Transverse colon (tissue), 4 donors: ENCODE data around the gene DENND1A.

Experiments
- EP300 ChIP-seq: sonication (generic); formaldehyde crosslinking; IDR thresholded peaks from one replicate; pipeline ENCODE4 v1.6.1; 2017; ENCODE audit warnings: antibody characterized with exemption, low read depth
- POLR2A ChIP-seq: fragments of 450-650 bp; IDR thresholded peaks from one replicate; pipeline ENCODE4 v1.6.1; 2016; ENCODE audit warnings: antibody characterized with exemption, mild to moderate bottlenecking, moderate library complexity
- POLR2AphosphoS5 ChIP-seq, 3 donors: sonication (generic); formaldehyde crosslinking; IDR thresholded peaks; one replicate each; pipeline ENCODE4 v1.6.1; 2016; ENCODE audit warnings: antibody characterized with exemption in 3 of 3
- TF ChIP-seq, protein P1 (sequence below), 5 experiments: fragments of 200-600 bp in 3 of 5; fragments of 450-650 bp in 2 of 5; sonication (generic) in 3 of 5; IDR thresholded peaks; 1 replicate in 2 of 5; 2 replicates in 3 of 5; pipeline ENCODE4 v1.5.1; 2016 to 2017; ENCODE audit warnings: antibody characterized with exemption in 5 of 5, inconsistent platforms in 3 of 5, mild to moderate bottlenecking in 2 of 5, moderate library complexity in 1 of 5

DNA sequence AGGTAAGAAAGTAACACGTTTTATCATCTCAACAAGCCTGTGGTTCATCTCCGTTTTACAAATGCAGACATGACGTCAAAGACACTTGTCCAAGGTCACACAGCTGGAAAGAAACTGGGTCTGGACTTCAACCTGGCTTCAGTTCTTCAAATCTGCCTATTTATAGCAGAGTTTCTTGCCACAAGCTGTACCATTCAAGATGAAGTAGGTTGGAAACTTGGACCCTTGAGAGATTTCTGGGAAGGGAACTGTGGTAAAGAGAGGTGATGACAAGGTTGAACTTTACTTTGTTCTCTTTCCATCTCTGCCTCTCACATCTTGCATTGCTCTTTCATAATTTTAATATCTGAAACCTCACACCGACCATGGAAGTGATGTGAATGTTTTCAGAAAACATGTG is 29.9 kb upstream of the DENND1A start:
- TF ChIP-seq, protein P1, sequence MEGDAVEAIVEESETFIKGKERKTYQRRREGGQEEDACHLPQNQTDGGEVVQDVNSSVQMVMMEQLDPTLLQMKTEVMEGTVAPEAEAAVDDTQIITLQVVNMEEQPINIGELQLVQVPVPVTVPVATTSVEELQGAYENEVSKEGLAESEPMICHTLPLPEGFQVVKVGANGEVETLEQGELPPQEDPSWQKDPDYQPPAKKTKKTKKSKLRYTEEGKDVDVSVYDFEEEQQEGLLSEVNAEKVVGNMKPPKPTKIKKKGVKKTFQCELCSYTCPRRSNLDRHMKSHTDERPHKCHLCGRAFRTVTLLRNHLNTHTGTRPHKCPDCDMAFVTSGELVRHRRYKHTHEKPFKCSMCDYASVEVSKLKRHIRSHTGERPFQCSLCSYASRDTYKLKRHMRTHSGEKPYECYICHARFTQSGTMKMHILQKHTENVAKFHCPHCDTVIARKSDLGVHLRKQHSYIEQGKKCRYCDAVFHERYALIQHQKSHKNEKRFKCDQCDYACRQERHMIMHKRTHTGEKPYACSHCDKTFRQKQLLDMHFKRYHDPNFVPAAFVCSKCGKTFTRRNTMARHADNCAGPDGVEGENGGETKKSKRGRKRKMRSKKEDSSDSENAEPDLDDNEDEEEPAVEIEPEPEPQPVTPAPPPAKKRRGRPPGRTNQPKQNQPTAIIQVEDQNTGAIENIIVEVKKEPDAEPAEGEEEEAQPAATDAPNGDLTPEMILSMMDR (IDR thresholded peaks at IDR 0.05), result no peak
- TF ChIP-seq EP300, result no peak
- no peak for TF ChIP-seq POLR2A
- no peak for TF ChIP-seq POLR2AphosphoS5 (IDR thresholded peaks at IDR 0.05)
